Lower leg skin (tissue), 3 donors: ENCODE results near the gene ATP6V0A1.

Experiments used
- CTCF ChIP-seq, 3 donors: fragments of 450-650 bp; IDR thresholded peaks; one replicate each; pipeline ENCODE4 v1.5.1; 2016; ENCODE audit warnings: antibody characterized with exemption in 3 of 3, mild to moderate bottlenecking in 3 of 3, moderate library complexity in 2 of 3
- POLR2A ChIP-seq, 2 donors: fragments of 450-650 bp; IDR thresholded peaks; one replicate each; pipeline ENCODE4 v1.6.1; 2016 to 2017; ENCODE audit warnings: antibody characterized with exemption in 2 of 2, mild to moderate bottlenecking in 1 of 2, moderate library complexity in 1 of 2

- no peak for TF ChIP-seq CTCF (IDR thresholded peaks at IDR 0.05)
- TF ChIP-seq POLR2A (IDR thresholded peaks at IDR 0.05): no peak
Measured at GRCh38 chr17:42493319-42493718, 34.6 kb downstream of the ATP6V0A1 start.
